Trophoblast cell (in vitro differentiated cells and primary cell): Measurements from ENCODE around the gene ATP8A1.

Experiments used
- DNase-seq, 2 donors: peaks; one replicate each; pipeline ENCODE4 v3.0.0-alpha.2; 2016
- H2AFZ ChIP-seq: 2 replicates; pipeline ENCODE4 v1.6.1; 2013; ENCODE audit warnings: low read length, moderate library complexity, mild to moderate bottlenecking; ENCODE audit not compliant: insufficient read depth, poor library complexity
- H2AK5ac ChIP-seq: 2 replicates; pipeline ENCODE4 v1.6.1; 2013; ENCODE audit warnings: mild to moderate bottlenecking, low read length
- H2BK120ac ChIP-seq: 2 replicates; pipeline ENCODE4 v1.6.1; 2013; ENCODE audit warnings: low read length, mild to moderate bottlenecking, moderate library complexity; ENCODE audit not compliant: insufficient read depth, poor library complexity
- H2BK12ac ChIP-seq: 2 replicates; pipeline ENCODE4 v1.6.1; 2013; ENCODE audit warnings: mild to moderate bottlenecking, low read length, moderate library complexity
- H2BK5ac ChIP-seq: 2 replicates; pipeline ENCODE4 v1.6.1; 2013; ENCODE audit warnings: low read length, low read depth, moderate library complexity, mild to moderate bottlenecking; ENCODE audit not compliant: poor library complexity
- H3K14ac ChIP-seq: 2 replicates; pipeline ENCODE4 v1.6.1; 2013; ENCODE audit warnings: mild to moderate bottlenecking, low read length
- H3K18ac ChIP-seq: 2 replicates; pipeline ENCODE4 v1.6.1; 2013; ENCODE audit warnings: mild to moderate bottlenecking, low read length
- H3K23ac ChIP-seq: 2 replicates; pipeline ENCODE4 v1.6.1; 2013; ENCODE audit warnings: low read length
- H3K27ac ChIP-seq: 2 replicates; pipeline ENCODE4 v1.5.1; 2013; ENCODE audit warnings: low read depth, mild to moderate bottlenecking, inconsistent platforms, low read length, moderate library complexity
- H3K27me3 ChIP-seq: 2 replicates; pipeline ENCODE4 v1.6.1; 2013; ENCODE audit warnings: inconsistent platforms, mild to moderate bottlenecking, low read length, moderate library complexity; ENCODE audit not compliant: insufficient read depth
- H3K36me3 ChIP-seq, 2 experiments: 1 replicate in 1 of 2; 2 replicates in 1 of 2; pipeline ENCODE4 v1.6.1; 2013; ENCODE audit warnings: low read length in 2 of 2, mild to moderate bottlenecking in 2 of 2, moderate library complexity in 1 of 2; ENCODE audit not compliant: insufficient read depth in 2 of 2, control insufficient read depth in 1 of 2
- H3K4ac ChIP-seq: 2 replicates; pipeline ENCODE4 v1.6.1; 2013; ENCODE audit warnings: low read depth, mild to moderate bottlenecking, low read length, moderate library complexity
- H3K4me1 ChIP-seq, 2 experiments: 1 replicate in 1 of 2; 2 replicates in 1 of 2; pipeline ENCODE4 v1.6.1; 2013; ENCODE audit warnings: low read length in 2 of 2, mild to moderate bottlenecking in 2 of 2, moderate library complexity in 1 of 2; ENCODE audit not compliant: insufficient read depth in 2 of 2, control insufficient read depth in 1 of 2
- H3K4me2 ChIP-seq: 2 replicates; pipeline ENCODE4 v1.6.1; 2013; ENCODE audit warnings: inconsistent platforms, mild to moderate bottlenecking, low read length, moderate library complexity
- H3K4me3 ChIP-seq: 2 replicates; pipeline ENCODE4 v1.5.1; 2013; ENCODE audit warnings: mild to moderate bottlenecking, low read depth, low read length, inconsistent platforms
- H3K79me1 ChIP-seq: one replicate; pipeline ENCODE4 v1.6.1; 2013; ENCODE audit warnings: low read length
- H3K79me2 ChIP-seq: 2 replicates; pipeline ENCODE4 v1.6.1; 2013; ENCODE audit warnings: low read length, mild to moderate bottlenecking; ENCODE audit not compliant: control insufficient read depth, insufficient read depth, poor library complexity
- H3K9ac ChIP-seq: 2 replicates; pipeline ENCODE4 v1.6.1; 2013; ENCODE audit warnings: mild to moderate bottlenecking, low read length
- H3K9me3 ChIP-seq: 2 replicates; pipeline ENCODE4 v1.6.1; 2013; ENCODE audit warnings: low read depth, mild to moderate bottlenecking, control low read depth, inconsistent platforms, low read length; ENCODE audit not compliant: insufficient read depth
- H4K12ac ChIP-seq: 2 replicates; pipeline ENCODE4 v1.6.1; 2013; ENCODE audit warnings: low read depth, mild to moderate bottlenecking, low read length, moderate library complexity
- H4K8ac ChIP-seq: 2 replicates; pipeline ENCODE4 v1.6.1; 2013; ENCODE audit warnings: low read depth, mild to moderate bottlenecking, low read length, moderate library complexity
- H4K91ac ChIP-seq: one replicate; pipeline ENCODE4 v1.6.1; 2013; ENCODE audit warnings: low read depth, mild to moderate bottlenecking, low read length, moderate library complexity
- WGBS: extraction: QIAGEN DNeasy Blood & Tissue Kit; methylation state at CpG from one replicate; pipeline ENCODE4 v1.1.7; 2013; ENCODE audit warnings: missing lambda C conversion rate; ENCODE audit not compliant: insufficient read length, insufficient coverage; ENCODE audit errors: extremely low coverage; 5-methylcytosine and 5-hydroxymethylcytosine counted together

ATP8A1 gene

GRCh38 chr4:42676066-42676951, 19.4 kb upstream of the ATP8A1 start:
- Histone ChIP-seq H3K4ac (no peak overlapping the region), H2AFZ (no peak overlapping the region), H3K23ac (no peak overlapping the region), H2BK5ac (no peak overlapping the region), H3K9ac (no peak overlapping the region), H3K79me1 (no peaks in the 10 kb centered on the region), H4K8ac (no peak overlapping the region), H3K4me2 (no peak overlapping the region), H2BK12ac (no peak overlapping the region), H3K4me3 (no peak overlapping the region), H3K4me1 (no peaks in the 10 kb centered on the region), H3K27ac (no peak overlapping the region), H2BK120ac (no peak overlapping the region), H3K79me2 (no peaks in the 10 kb centered on the region), H3K9me3 (no peaks in the 10 kb centered on the region), H4K12ac (no peak overlapping the region), H4K91ac (no peak overlapping the region), H2AK5ac (no peak overlapping the region), H3K27me3 (no peaks in the 10 kb centered on the region), H3K18ac (no peak overlapping the region), H3K14ac (no peak overlapping the region), H3K36me3 (no peaks in the 10 kb centered on the region)
- no peak for DNase-seq
- no CpG with 5 or more reads among the region's 8 CpGs for WGBS

GRCh38 chr4:42673082-42673425, 16.1 kb upstream of the ATP8A1 start:
- H2BK120ac ChIP-seq = no peak overlapping the region
- no peaks in the 10 kb centered on the region for H3K27me3 ChIP-seq
- H4K91ac ChIP-seq = no peak overlapping the region
- H2AK5ac ChIP-seq = no peak overlapping the region
- no peak overlapping the region for H3K18ac ChIP-seq
- H3K9me3 ChIP-seq = no peaks in the 10 kb centered on the region
- H3K14ac ChIP-seq = no peak overlapping the region
- DNase-seq = peak; percentile 74 to 75
- H3K27ac ChIP-seq = no peak overlapping the region
- no peaks in the 10 kb centered on the region for H3K79me1 ChIP-seq
- no peak overlapping the region for H2BK5ac ChIP-seq
- H2AFZ ChIP-seq = no peak overlapping the region
- no peak overlapping the region for H4K8ac ChIP-seq
- H3K79me2 ChIP-seq = no peaks in the 10 kb centered on the region
- H2BK12ac ChIP-seq = no peak overlapping the region
- H3K4me3 ChIP-seq = no peak overlapping the region
- H3K9ac ChIP-seq = no peak overlapping the region
- H3K4me1 ChIP-seq = no peaks in the 10 kb centered on the region
- no CpG with 5 or more reads among the region's 2 CpGs for WGBS
- no peak overlapping the region for H3K23ac ChIP-seq
- no peak overlapping the region for H3K4ac ChIP-seq
- H3K4me2 ChIP-seq = no peak overlapping the region
- H3K36me3 ChIP-seq = no peaks in the 10 kb centered on the region
- H4K12ac ChIP-seq = no peak overlapping the region

GRCh38 chr4:42672359-42673081, 15.6 kb upstream of the ATP8A1 start:
- no CpG with 5 or more reads among the region's 2 CpGs for WGBS
- no peaks in the 10 kb centered on the region for H3K27me3 ChIP-seq

GRCh38 chr4:42671431-42672194, 14.7 kb upstream of the ATP8A1 start:
- no peak overlapping the region for H2BK5ac ChIP-seq
- no CpG with 5 or more reads among the region's 4 CpGs for WGBS

More at GRCh38 chr4:42672359-42673081, 15.6 kb upstream of the ATP8A1 start:
- Histone ChIP-seq H3K9me3 (no peaks in the 10 kb centered on the region), H2BK12ac (no peak overlapping the region), H3K4me2 (no peak overlapping the region), H3K4ac (no peak overlapping the region), H3K79me1 (no peaks in the 10 kb centered on the region), H3K23ac (no peak overlapping the region), H3K4me1 (no peaks in the 10 kb centered on the region), H4K8ac (no peak overlapping the region), H3K14ac (no peak overlapping the region), H2BK5ac (no peak overlapping the region), H3K79me2 (no peaks in the 10 kb centered on the region), H3K9ac (no peak overlapping the region), H2BK120ac (no peak overlapping the region), H3K36me3 (no peaks in the 10 kb centered on the region), H4K12ac (no peak overlapping the region), H3K4me3 (no peak overlapping the region), H3K27ac (no peak overlapping the region), H2AK5ac (no peak overlapping the region), H3K18ac (no peak overlapping the region), H2AFZ (no peak overlapping the region), H4K91ac (no peak overlapping the region)
- DNase-seq = no peak

More at GRCh38 chr4:42671431-42672194, 14.7 kb upstream of the ATP8A1 start:
- no peak overlapping the region for H3K4ac ChIP-seq
- H3K27ac ChIP-seq = no peak overlapping the region
- no peak for DNase-seq
- H3K36me3 ChIP-seq = no peaks in the 10 kb centered on the region
- no peak overlapping the region for H2AFZ ChIP-seq
- no peak overlapping the region for H3K18ac ChIP-seq
- no peak overlapping the region for H3K23ac ChIP-seq
- no peak overlapping the region for H3K9ac ChIP-seq
- no peak overlapping the region for H2BK12ac ChIP-seq
- no peaks in the 10 kb centered on the region for H3K4me1 ChIP-seq
- H2BK120ac ChIP-seq = no peak overlapping the region
- no peak overlapping the region for H4K91ac ChIP-seq
- no peak overlapping the region for H4K8ac ChIP-seq
- H4K12ac ChIP-seq = no peak overlapping the region
- no peak overlapping the region for H2AK5ac ChIP-seq
- H3K27me3 ChIP-seq = no peaks in the 10 kb centered on the region
- H3K9me3 ChIP-seq = no peaks in the 10 kb centered on the region
- H3K14ac ChIP-seq = no peak overlapping the region
- no peak overlapping the region for H3K4me2 ChIP-seq
- no peaks in the 10 kb centered on the region for H3K79me2 ChIP-seq
- H3K79me1 ChIP-seq = no peaks in the 10 kb centered on the region
- no peak overlapping the region for H3K4me3 ChIP-seq
